GM18519 (cell line): ENCODE measurements around the gene RINT1.
A peak's percentile ranks its signal among the peaks of the same experiment; 100 is the strongest.

Experiments
- ATAC-seq: cut with Tn5 transposase; IDR thresholded peaks from one replicate; pipeline ENCODE4 v1.9.1; 2021; ENCODE audit warnings: mild to moderate bottlenecking, moderate library complexity; ENCODE audit not compliant: unreplicated experiment, low FRiP score

Gene RINT1

DNA sequence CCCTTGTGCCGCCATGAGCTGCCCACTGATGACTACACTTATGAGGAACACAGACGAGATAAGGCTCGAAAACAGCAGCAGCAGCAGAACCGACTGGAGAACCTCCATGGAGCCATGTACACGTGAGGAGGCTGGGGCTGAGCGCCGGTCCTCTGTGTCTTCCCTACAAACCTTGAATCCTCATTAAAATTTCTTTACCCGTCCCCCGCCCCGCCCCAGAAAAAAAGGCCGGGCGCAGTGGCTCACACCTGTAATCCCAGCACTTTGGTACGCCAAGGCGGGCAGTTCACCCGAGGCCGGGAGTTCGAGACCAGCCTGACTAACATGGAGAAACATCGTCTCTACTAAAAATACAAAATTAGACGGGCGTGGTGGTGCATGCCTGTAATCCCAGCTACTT lies 1.5 kb upstream of the RINT1 start:
- ATAC-seq, result no peak

DNA sequence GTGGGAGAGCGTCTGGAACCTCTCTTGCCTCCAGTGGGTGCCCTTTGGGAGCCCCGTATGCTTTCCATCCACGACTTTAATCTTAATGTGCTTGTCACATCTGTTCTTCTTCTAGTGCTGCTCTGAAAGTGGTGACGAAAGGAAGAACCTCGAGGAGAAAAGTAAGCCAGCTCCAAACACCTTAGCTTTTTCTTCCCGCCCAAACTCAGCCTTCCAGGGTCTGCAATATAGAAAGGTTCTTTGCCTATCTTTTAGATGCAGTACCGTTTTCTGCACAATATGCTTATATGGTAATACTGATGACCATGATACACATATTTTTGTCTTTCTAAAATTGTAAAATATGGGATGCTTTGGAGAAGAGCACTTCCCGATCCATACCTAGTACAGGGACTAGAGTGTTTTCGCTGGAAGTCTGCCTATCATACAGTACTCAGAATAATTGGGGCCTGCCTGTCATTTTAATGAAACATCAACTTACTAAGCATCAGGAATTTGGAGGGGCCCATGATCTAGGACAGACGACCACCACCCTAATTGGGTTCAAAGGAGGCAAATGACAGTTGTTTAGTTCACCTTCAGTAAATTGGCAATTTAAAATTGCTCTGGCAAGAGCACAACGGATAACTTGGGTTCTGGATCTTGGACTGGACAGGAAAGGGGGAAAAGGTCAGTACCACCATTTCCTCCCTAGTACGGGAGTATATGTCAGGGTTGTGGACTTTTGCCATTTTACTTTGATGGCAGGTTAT lies 884 bp downstream of the RINT1 start:
- ATAC-seq, result no peak

DNA sequence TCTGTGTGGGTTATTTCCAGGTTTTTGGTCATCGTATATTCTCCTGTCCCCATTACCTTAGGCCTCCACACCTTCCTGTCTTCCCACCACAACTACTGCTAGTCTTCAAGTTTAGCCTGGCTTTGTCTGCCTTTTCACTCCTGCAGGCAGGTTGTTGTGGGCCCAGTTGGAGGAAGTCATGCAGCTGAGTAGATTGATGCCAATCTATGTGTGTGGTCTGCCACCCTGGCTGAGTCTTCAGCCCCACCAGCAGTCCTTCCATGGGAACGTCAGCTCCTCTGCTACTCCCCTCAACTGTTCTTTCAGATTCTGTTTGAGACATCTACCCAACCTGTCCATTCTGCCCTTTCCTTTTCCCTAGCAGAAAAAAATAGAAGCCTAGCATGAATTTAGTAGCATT lies 6.3 kb downstream of the RINT1 start:
- ATAC-seq, result no peak

DNA sequence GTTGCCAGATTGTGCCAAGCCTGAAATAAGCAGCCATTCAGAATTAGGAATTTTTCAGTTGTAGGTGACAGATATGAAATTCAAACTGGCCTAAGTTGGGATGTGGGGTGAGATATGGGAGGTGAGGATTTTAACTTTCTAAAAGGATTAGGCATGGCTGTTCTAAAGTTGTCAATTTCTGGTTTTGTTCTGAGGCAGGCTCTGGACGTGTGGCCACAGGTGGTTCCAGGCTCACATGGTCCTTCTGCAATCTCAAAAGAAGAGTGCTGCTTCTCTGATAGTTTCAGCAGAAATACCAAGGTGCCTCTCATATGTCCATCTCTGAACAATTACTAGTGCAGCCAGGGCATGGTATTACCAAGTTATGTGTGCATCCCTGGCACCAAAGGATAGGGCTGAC lies 27.9 kb downstream of the RINT1 start:
- ATAC-seq, result no peak

DNA sequence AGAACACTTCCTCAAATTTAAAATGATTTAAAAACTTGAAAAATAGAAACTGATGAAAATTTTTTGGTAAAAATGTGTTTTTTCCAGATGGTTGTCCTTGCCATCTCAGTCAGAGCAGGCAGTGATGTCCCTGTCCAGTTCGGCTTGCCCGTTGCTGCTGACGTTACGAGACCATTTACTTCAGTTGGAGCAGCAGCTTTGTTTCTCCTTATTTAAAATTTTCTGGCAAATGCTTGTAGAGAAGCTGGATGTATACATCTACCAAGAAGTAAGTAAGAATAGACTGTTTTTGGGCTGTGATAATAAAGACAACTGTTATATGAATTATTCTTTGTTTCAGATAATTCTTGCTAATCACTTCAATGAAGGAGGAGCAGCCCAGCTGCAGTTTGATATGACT lies 33.2 kb downstream of the RINT1 start:
- ATAC-seq, result no peak

DNA sequence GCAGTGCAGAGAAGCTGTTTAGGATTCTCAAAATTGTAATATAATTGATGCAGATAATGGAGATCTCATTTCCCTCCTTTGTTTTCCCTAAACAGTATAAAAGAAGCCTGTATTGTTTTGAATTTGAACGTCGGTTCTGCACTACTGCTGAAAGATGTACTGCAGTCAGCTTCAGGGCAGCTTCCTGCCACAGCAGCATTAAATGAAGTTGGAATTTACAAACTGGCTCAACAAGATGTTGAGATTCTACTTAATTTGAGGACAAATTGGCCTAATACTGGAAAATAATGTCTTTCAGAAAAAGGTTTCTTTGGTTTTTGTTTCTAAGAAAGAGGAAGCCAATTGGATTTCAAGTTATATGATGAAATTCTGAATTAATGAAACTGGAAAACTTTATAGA lies 35.0 kb downstream of the RINT1 start:
- no peak for ATAC-seq

DNA sequence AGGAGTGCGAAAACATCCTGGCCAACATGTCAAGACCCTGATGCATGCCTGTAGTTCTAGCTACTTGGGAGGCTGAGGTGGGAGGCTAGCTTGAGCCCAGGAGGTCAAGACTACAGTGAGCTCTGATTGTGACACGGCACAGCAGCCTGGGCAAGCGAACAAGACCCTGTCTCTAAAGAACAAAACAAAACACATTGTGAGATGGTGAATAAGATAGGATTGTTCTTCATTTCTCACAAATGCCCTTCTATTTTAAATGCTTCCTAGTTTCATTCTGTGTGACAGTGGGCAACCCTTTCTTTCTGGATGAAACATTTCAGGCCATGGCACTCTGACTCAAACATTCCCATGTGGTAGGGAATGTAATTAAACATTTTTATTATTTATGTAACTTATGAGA lies 35.8 kb downstream of the RINT1 start:
- no peak for ATAC-seq

DNA sequence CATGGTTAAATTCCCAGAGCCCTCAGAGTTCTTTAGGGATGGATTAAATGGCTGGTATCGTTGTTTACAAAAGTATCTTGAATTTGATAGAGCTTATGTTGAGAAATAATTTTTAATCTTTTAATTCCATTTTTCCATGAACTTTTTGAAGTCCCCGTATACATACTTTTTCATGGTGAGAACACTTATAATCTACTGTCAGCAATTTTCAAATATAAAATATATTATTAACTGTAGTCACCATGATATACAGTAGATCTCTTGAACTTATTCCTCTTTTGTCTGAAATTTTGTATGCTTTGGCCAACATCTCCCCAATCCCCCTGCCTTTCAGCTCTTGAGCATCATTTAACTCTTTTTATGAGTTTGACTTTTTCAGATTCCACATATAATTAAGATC lies 39.9 kb downstream of the RINT1 start:
- ATAC-seq, result no peak

DNA sequence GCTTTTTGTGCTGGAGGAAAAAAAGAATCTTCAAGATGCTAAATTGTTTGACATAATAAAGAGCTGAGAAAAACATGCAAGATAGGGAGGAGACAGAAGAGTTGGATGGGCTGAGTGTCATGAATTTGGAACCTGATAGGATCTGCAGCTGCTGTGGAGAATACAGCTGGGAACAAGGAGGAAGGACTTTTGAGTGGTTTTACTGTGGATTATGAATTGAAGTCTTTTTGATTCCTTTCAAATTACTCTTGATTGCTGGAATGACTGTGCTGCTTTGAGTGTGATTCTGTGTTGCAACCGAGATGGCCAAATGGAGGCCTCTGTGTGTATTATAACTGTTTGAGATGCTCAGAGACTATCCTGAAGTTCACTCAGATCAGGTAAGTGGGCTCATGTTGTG lies 45.2 kb downstream of the RINT1 start:
- ATAC-seq, result no peak

DNA sequence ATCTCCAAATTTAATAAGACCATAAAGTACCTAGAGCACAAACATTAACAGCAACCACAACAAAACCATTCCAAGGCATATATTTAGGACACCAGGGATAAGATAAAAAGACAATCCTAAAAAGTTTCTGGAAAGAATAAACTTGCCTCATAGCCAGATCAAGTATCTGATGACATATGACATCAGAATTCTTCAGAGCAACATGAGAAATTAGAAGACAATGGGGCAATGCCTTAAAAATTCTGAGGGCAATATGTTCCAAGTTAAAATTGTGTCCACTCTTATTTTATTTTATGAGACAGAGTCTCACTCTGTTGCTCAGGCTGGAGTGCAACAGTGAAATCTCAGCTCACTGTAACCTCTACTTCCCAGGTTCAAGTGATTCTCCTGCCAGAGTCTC lies 46.5 kb downstream of the RINT1 start:
- ATAC-seq, result no peak

DNA sequence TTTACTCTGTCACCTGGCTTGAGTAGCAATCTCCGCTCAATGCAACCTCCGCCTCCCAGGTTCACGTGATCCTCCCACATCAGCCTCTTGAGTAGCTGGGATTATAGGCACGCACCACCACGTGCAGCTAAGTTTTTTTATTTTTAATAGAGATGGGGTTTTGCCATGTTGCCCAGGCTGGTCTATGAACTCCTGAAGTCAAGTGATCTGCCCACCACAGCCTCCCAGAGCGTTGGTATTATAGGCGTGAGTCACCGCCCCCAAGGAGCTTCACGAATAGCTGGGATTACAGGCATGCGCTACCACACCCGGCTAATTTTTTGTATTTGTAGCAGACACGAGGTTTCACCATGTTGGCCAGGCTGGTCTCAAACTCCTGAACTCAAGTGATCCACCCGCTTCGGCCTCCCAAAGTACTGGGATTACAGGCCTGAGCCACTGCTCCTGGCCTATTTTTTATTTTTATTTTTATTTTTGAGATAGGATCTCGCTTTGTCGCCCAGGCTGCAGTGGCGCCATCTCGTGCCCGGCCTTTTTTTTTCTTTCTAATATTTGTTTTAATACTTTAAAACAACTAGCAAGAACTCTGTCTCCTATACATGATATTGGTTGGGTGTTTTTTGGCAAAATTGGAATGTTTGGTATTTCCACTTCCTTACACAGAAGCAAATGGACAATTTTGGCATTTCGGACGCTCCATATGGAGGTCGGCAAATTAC lies 48.2 kb downstream of the RINT1 start:
- no peak for ATAC-seq

DNA sequence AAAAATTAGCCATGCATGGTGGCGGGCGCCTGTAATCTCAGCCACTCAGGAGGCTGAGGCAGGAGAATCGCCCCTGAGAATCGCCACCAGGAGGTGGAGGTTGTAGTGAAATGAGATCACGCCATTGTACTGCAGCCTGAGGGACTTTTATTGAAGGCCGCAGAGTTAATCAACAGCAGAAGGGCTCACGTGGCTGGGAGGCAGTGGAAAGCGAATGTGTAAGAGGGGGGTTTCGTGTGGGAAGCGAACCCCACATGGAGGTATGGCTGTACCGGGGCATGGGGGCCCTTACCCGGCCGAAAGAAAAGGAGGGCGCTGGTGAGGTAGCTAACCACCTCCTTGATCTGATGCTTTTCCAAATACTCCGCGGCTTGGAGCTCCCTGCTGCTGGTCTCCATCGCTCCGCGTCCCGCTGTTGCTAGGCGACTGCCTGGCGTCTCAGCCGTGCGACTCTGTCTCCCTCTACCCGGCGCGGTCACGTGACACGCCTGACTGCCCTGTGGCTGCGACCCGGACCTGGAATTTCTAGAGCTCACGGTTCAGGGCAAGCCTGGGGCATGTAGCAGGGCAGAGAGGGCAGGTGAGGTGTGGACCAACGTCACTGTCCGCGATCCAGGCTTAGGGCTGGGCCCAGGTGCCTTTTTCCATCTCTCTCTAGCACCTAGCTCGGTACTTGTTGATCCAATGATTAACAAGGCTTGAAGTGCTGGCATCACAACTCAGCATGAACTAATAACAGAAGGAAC lies 49.2 kb downstream of the RINT1 start, which contains the start of gene EFCAB10:
TSS of gene EFCAB10 (minus strand) at position 428 of the 746 bp plus-strand sequence. CDS start at position 398, 30 bp downstream.
- ATAC-seq, result no peak

DNA sequence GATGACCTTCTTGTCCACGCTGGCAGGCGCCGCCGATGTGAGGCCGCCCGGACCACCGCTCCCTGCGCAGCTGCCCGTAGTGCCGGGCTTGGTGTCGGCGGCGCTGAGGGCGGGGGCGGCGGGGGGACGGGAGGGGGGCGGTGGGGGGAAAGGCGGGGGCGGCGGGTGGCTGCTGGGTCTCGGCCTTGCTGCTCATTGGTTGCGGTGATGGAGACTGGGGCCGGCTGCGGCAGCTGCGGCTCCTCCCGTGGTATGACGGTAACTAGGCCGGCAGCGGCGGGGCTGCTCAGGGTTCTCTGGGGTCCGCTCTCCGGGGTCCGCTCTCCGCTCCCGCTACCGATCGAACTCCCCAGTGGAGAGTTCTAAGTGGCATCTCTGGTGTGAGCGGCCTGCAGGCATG lies 51.1 kb downstream of the RINT1 start:
- ATAC-seq, result no peak

DNA sequence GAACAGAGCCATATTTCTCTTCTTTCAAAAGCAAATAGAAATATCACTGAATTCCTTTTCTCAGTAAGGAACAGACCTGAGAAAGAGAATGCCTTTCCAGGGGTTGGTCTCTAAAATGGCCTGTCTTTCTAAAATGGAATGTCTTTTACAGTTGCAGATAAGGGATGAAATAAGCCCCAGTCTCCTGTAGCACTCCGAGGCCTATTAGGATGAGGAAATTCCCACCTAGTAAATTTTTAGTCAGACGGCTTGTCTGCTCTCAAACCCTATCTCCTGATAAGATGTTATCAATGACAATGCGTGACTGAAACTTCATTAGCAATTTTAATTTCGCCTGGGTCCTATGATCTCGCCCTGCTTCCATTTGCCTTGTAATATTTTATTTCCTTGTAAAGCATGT lies 52.2 kb downstream of the RINT1 start:
- no peak for ATAC-seq

DNA sequence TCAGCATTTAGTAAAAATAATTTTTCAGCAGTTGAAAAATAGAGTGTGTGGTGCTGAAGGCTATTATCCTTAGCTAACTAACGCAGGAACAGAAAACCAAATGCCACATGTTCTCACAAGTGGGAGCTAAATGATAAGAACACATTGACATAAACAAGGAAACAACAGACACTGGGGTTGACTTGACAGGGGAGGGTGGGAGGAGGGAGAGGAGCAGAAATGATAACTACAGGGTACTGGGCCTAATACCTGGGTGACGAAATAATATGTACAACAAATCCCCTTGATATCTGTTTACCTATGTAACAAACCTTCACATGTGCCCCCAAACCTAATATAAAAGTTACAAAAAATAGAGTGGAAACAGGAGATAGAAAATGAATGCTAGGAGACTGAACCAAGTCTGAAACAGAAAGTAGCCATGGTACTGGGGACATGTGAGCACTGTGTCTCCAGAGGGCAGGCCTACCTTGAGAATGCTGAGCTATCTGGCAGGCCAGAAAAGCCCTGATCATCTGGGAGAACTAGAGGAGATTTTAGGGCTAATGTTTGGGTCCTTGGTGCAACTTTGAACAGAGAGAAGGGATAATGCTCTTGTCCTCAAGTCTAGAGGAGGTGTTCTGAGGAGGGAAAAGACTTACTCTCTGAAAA lies 54.0 kb downstream of the RINT1 start:
- ATAC-seq, result no peak

DNA sequence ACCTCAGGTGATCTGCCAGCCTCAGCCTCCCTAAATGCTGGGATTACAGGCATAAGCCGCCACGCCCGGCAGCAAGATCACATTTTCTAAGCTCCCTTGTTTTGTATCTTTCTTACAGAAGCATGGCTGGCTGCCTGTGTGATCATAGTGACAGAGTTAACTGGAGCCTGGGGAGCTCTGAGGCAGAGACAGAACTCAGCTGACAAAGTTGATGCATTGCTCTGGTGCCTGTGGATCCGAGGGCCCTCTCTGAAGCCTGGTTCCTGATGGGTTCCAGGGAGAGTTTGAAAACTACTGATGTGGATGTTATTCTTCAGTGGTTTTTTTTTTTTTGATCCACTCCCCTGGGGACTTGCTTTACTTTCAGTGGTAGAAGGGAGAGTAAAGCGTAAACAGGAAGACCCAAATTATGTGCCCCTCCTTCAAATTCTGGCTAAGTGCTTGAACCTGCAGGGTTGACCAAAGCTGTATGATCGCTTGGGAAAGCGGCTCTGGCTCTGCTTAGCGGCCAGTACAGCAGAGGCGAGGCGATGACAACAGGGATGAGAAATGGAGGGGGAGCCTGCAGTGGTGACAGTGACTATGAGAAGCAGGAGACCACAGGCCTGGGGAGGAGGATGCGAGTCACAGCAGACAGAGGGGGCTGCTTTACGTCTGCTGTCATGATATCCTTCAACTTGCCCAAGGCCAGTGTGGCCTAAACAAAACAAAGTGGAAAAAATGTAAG lies 56.1 kb downstream of the RINT1 start:
- ATAC-seq, result no peak

DNA sequence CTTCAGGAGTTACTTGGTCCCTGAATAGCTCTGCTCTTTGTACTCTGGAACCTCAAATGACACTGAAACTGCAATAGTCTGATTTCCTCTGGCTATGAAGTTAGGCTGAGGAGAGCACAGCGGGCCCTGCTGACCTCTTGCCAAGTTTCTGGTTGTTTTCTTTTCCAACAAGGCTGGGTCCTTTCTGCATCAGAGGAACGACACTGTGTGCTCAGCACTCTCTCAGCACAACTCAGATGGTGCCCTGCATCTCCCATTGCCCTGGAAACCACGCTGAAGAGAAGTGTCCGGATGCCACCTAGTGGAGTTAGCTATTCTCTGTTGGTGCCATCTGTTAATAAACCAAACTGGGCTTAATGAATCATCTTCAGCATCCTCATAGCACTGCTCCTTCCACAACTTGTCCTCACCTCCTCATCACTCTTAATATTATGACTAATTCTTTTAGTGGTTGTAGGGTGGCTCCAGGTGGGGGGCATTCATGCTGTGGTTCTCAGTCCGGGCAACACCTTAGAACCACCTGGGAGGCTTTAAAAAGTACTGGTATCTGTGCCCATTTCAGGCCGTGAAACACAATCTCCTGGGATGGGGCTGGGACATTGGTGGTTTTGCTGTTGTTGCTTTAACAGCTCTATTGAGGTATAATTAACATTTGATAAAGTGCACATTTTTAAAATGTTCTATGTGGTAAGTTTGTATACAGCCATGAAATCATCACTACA lies 57.5 kb downstream of the RINT1 start:
- peak; percentile 64 for ATAC-seq

DNA sequence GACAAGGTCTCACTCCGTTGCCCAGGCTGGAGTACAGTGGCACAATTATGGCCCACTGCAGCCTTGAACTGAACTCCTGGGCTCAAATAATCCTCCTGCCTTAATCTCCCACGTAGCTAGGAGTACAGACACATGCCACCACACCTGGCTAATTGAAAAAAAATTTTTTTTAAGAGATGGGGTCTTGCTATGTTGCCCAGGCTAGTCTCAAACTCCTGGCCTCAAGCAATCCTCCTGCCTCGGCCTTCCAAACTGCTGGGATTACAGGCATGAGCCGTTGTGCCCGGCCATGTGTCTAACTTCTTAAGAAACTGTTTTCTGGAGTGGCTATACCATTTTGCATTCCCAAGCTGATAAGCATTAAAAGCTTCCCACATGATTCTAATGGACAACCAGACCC lies 58.8 kb downstream of the RINT1 start:
- no peak for ATAC-seq

DNA sequence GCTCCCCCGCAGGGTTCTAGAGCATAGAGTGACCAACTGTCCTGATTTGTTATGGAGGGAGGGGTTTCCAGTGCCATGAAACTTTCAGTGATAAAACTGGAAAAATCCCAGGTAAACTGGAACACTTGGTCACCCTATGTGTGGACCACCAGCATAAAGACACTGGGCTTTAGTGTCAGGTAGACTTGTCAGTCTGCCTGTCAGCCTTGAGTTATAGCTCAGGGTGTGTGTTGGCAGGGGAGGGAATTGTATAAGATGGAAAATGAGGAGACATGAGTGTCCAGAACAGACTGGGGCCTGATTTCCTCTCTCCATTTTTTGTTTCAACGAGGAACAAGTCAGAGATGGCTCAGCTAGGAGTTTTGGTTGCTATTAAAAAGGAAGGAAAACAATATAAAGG lies 59.5 kb downstream of the RINT1 start:
- no peak for ATAC-seq

DNA sequence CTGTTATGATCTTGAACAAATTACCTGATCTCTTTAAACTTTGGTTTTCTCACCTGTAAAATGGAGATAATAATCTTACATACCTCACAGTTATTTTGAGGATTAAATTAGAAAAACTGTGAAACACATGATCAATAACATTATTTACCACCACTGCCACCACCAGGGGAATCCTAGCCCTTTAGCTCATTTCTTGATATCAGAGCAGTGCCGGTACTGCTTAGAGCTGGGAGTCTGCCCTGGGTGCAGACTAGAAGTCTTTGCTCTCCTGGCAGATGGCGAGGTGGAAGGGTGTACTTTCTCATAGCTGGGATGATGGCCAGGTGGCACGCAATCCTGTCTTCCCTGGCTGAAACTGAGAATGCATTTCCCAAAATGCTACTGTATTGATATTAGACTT lies 62.0 kb downstream of the RINT1 start:
- no peak for ATAC-seq
